ENCODE data around the gene YY2. TPM values are rescaled to one million over a fixed set of nuclear protein-coding genes. Genes with fewer than 3 reads are reported as not detected.

Gene YY2
- total and polyA plus RNA-seq, 2 of the 4 experiments (the other 2 are of a cell fraction) = 0.72 to 2.5 TPM

GRCh38 chrX:21885568-21885967 is 29.8 kb downstream of the YY2 start:
- ATAC-seq (ENCODE audit: low read depth) (peak; percentile 81), DNase-seq (peak; percentile 47)
- BruUV-seq (replicated peaks) = no TSS peak
- dilution Hi-C loops (cut with HindIII; ENCODE audit: low sequenced_read_pairs, unreplicated experiment) (no loop called here), in situ Hi-C loops (cut with MboI; ENCODE audit: low sequenced_read_pairs) (no loop called here), intact Hi-C loops (cut with micrococcal nuclease) (no loop called here)
- H3K18ac ChIP-seq (ENCODE audit: low read depth, low read length) = no peak overlapping the region
- POLR2A ChIA-PET (ENCODE audit: unreplicated experiment) = no interaction called here
- no peak overlapping the region for H3K4me3 ChIP-seq (ENCODE audit: insufficient read depth, low read depth, low read length)
- H2BK5ac ChIP-seq (ENCODE audit: low read depth, low read length, poor library complexity, severe bottlenecking) = no peak overlapping the region
- no peaks in the 10 kb centered on the region for H3K36me3 ChIP-seq (ENCODE audit: control insufficient read depth, insufficient read depth, low read length)
- H2AFZ ChIP-seq (replicated peaks; ENCODE audit: low read length, poor library complexity) = no peak overlapping the region
- H3K79me1 ChIP-seq (ENCODE audit: low read depth in 1 of 2, low read length in 2 of 2) = no peaks in the 10 kb centered on the region
- H3K27me3 ChIP-seq (ENCODE audit: control insufficient read depth, insufficient read depth, low read length) = no peaks in the 10 kb centered on the region
- H3K4me2 ChIP-seq (ENCODE audit: low read depth, low read length) = no peak overlapping the region
- H4K91ac ChIP-seq (ENCODE audit: insufficient read depth, low read depth, low read length) = no peak overlapping the region
- H2BK20ac ChIP-seq (ENCODE audit: low read depth, low read length) = no peak overlapping the region
- no peak overlapping the region for H3K4ac ChIP-seq (ENCODE audit: low read depth, low read length)
- H3K56ac ChIP-seq (ENCODE audit: extremely low read depth, insufficient read depth, low read length) = no peak overlapping the region
- no peaks in the 10 kb centered on the region for H4K20me1 ChIP-seq (ENCODE audit: insufficient read depth, low read length)
- no peak overlapping the region for H4K5ac ChIP-seq (ENCODE audit: low read depth, low read length)
- no peak overlapping the region for H3K9ac ChIP-seq (ENCODE audit: low read depth, low read length)
- H4K8ac ChIP-seq (ENCODE audit: low read depth in 2 of 2, low read length in 2 of 2) = no peak overlapping the region
- no peak overlapping the region for H2AK9ac ChIP-seq (replicated peaks; ENCODE audit: low read depth, low read length, poor library complexity)
- no peak overlapping the region for H2AK5ac ChIP-seq (ENCODE audit: low read depth, low read length)
- no peaks in the 10 kb centered on the region for H3K9me1 ChIP-seq (ENCODE audit: insufficient read depth, low read length)
- no peak overlapping the region for H2BK15ac ChIP-seq (ENCODE audit: low read depth, low read length)
- CTCF ChIA-PET = no interaction called here
- H2BK120ac ChIP-seq (ENCODE audit: low read depth, low read length) = no peak overlapping the region
- no peaks in the 10 kb centered on the region for H3K9me3 ChIP-seq (ENCODE audit: control insufficient read depth, insufficient read depth, low read length)
- H3K23ac ChIP-seq (ENCODE audit: low read depth, low read length) = no peak overlapping the region
- peaks cover 3% of the 10 kb centered on the region; the same call in 1 of the 2 replicates for H3K4me1 ChIP-seq (ENCODE audit: control insufficient read depth, insufficient read depth, low read length)
- no peak overlapping the region for H3K27ac ChIP-seq (ENCODE audit: insufficient read depth, low read length)
- WGBS, 2 experiments (ENCODE audit: extremely low coverage in 2 of 2, insufficient read length in 1 of 2) = no CpG with 5 or more reads among the region's 1 CpG
- H3K14ac ChIP-seq (replicated peaks; ENCODE audit: low read depth, low read length) = no peak overlapping the region
- TF ChIP-seq RAD21 (IDR thresholded peaks at IDR 0.05; ENCODE audit: low read length) (no peak), RCOR1 (IDR thresholded peaks at IDR 0.05; ENCODE audit: insufficient replicate concordance, low read length) (no peak), RFX5 (IDR thresholded peaks at IDR 0.05; ENCODE audit: low read depth, low read length) (no peak), MAZ (IDR thresholded peaks at IDR 0.05; ENCODE audit: borderline replicate concordance, low read depth, low read length) (no peak)
